Activated naive CD4-positive, alpha-beta T cell (primary cell): ENCODE measurements around the gene GCAT.

Experiments
- DNase-seq, 4 experiments: peaks; one replicate each; lab custom pipeline; 2025; lab: John Stamatoyannopoulos, UW

GCAT gene

GRCh38 chr22:37807410-37808293 lies at the start of gene GCAT:
Gene GCAT, plus strand, starts transcription at chr22:37807934. Its CDS starts 34 bp downstream, at chr22:37807968.
- peak; percentile 52 to 72 (median 64) for DNase-seq

DNA sequence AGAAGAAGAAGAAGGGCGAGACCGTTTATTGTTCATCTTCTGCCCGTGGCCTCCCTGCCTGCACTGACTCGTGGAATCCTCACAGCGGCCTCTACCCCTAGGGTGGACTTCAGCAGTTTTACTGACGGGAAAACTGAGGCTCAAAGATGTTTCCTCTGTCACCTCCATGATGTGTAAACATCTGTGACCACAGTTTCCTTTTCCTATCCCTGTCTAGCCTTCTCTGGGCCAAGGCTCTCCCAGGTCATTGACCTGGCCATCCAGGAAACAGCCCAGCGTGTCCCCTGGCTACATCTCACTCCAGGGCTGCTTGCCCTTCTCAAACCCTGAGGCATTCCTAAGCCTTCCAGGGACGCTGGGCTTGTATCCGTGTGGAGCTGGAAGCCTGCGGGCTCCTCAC lies 49.0 kb upstream of the GCAT start:
- DNase-seq, result no peak

GRCh38 chr22:37759281-37759680 lies 48.5 kb upstream of the GCAT start:
- no peak for DNase-seq

DNA sequence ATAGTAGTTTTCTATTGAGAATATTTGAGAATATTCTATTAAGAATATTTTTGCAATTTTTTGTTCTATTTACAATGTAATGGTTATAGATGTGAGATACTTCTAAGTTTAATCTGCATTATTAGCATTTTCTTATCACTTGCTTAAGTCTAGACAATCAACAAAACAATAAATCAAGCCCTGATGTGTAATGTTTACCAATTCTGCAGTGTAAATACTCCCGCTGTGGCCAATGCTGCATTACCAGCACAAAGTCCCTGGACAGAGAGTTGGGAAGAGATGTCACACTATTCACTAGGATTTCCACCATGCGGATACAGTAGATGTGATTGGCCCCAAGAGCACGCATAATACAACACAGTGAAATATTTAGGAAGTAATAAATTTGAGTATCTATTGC lies 47.6 kb upstream of the GCAT start:
- no peak for DNase-seq

GRCh38 chr22:37762389-37762836 lies 45.3 kb upstream of the GCAT start:
- no peak for DNase-seq

DNA sequence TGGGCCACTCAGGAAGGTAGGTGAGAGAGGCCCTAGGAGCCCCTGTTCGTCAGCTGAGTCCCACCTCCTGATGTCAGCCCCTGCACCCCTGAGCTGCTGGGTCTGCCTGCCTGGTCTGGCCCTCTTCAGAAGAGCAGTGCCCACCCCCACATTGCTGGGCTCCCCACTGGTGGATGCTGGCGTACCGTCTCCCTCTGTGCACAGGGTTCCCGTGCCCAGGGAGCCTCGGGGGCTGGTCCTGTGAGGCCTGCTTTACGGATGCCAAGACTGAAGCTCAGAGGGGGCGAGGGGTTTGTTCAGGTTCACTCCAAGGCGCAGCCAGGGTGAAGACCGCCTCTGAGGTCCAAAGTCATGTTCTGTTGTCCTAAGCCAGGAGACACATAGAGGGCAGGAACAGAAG lies 44.7 kb upstream of the GCAT start:
- no peak for DNase-seq

- DNase-seq, result no peak
These were observed 44.1 kb upstream of the GCAT start for GRCh38 chr22:37763652-37764051.

- no peak for DNase-seq
These were observed 43.1 kb upstream of the GCAT start for GRCh38 chr22:37764622-37765021.

GRCh38 chr22:37765498-37765897 lies 42.2 kb upstream of the GCAT start:
- no peak for DNase-seq

DNA sequence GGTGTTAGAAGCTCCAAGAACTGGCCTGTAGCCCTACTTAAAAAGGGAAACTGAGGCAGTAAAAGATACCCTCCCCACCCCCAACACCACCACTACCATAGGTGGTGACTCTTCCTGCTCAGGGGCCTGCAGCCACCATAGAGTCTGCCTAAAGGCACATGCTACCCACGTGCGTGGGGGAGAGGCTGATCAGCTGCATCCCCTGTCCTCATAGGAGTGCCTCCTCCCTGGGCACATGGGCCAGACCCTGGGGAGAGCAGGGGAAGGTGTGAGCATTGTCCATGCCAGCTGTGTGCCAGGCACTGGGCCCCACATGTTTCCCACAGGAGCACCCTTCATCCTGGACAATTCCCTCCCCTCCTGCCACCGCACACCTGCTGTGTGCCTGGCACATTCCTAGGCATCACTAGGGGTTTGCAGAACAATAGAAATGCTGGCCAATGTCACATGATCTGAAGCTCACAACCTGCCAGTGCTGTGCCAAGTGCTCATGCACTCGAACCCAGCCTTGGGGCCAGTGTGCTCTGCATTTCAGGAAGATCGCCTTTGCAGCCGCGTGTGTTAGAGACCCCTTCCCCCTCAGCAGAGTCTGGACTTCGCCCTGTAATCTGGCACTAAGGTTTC lies 41.7 kb upstream of the GCAT start:
- no peak for DNase-seq

DNA sequence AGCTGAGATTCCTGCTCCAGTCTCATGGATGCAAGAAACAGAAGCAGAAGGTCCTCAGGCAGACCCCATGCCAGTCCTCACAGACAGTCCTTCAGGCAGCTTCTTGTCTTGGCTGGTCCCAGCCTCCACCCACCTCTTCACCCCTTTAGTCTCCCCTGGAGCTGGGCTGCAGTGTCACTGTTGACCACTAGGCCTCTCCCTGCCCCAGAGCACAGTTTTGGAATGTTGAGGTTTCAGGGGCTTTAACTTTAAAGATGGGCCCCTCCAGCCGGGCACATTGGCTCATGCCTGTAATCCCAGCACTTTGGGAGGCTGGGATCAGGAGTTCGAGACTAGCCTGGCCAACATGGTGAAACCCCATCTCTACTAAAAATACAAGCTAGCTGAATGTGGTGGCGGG lies 39.5 kb upstream of the GCAT start:
- no peak for DNase-seq

DNA sequence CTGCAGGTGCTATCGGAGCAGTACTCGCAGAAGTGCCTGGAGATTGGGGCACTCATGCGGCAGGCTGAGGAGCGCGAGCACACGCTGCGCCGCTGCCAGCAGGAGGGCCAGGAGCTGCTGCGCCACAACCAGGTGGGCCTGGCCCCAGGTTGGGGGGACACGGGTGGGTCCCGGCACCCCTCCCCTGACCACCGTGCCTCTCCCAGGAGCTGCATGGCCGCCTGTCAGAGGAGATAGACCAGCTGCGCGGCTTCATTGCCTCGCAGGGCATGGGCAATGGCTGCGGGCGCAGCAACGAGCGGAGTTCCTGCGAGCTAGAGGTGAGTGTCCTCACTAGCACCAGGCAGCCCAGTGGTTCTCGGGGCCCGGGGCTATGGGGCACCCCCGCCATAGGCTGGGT lies 38.7 kb upstream of the GCAT start:
- no peak for DNase-seq

GRCh38 chr22:37771081-37771480 lies 36.7 kb upstream of the GCAT start:
- no peak for DNase-seq

- DNase-seq, result no peak
These were observed 35.9 kb upstream of the GCAT start for GRCh38 chr22:37771702-37772427.

DNA sequence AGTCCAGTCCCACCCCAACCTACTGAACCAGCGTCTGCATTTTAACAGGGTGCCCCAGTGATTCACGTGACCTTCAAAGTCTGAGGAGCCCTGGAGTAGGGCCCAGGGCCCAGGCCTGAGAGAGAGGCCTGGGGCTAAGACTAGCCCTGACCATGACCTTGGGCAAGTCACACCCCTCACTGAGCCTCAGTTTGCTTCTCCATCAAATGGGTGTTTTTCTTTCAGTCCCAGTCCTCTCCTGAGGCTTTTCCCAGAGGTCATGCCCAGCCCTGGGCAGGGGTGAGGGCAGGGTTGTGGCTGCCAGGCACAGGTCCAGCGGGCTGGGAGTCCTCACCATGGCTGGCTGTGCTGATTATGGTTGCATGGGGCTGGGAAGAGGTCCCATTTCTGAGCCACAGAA lies 33.0 kb upstream of the GCAT start:
- DNase-seq, result no peak

GRCh38 chr22:37775785-37776638 lies 31.7 kb upstream of the GCAT start:
- no peak for DNase-seq

DNA sequence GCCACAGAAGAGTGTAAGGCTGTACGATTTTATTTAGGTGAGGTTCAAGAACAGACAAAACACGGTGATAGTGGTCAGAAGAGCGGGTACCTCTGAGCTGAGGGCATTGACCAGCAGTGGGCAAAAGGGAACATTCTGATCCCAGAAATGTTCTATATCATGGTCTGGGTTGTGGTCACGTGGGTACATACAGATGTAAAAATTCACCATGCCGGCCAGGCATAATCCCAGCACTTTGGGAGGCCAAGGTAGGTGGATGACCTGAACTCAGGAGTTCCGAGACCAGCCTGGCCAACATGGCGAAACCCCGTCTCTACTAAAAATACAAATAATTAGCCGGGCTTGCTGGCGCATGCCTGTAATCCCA lies 31.1 kb upstream of the GCAT start:
- no peak for DNase-seq

DNA sequence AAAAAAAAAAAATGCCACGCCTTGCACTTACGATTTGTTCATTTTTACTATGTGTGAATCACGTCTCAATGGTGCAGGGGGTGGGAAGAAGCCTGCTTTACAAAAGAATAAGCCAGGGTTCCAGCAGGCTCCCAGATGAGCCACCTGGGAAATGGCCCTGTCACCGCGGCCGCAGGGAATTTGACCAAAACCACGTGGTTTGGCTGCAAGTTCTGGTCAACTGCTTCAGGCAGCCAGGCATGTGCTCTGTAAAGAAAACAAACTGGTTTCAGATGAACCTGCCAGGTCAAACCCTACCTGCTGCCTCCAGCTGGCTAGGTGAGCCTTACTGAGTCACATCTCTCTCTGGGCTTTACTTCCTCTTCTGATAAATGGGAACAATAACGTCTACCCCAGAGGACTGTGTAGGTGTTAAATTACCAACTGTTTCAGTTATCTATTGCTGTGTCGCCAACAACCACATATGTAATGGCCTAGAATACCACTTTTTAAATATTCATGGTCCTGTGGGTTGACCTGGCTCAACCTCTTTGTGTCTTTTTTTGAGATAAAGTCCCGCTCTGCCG lies 30.5 kb upstream of the GCAT start:
- no peak for DNase-seq

DNA sequence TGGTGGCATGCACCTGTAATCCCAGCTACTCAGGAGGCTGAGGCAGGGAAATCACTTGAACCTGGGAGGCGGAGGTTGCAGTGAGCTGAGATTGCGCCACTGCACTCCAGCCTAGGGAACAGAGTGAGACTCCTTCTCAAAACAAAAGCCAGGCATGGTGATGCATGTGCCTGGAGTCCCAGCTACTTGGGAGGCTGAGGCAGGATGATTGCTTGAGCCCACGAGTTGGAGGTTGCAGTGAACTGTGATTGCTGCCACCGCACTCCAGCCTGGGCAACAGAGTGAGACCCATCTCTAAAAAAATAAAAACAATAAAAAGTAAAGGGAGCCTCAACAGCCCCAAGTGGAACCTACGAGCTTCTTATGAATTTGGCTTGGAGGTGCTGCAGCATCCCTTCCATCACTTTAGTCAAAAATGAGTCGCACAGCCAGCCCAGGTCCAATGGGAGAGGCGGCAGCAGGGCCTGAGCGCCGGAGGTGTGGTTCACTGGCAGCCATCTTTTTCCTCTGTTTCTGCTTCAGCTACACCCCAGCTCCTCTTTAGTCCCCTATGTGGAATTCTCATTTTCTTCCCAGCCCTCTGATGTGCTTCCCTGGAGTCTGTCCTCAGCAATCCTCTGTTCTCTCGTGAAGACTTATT lies 29.2 kb upstream of the GCAT start:
- no peak for DNase-seq

GRCh38 chr22:37781434-37782059 lies 26.2 kb upstream of the GCAT start:
- no peak for DNase-seq
